Panc1 (cell line): ENCODE data around the gene XRCC6. TPM values are rescaled to one million over a fixed set of nuclear protein-coding genes. Genes with fewer than 3 reads are reported as not detected.

Experiments used
- ATAC-seq: fragments of 200-7000 bp; cut with Tn5 transposase; 2 replicates; pipeline ENCODE4 v1.9.1; 2020; ENCODE audit warnings: mild to moderate bottlenecking, moderate library complexity
- BruUV-seq: library from RNA; stranded (reverse); fragments of 400-500 nt; replicated peaks from 2 replicates; lab custom pipeline; 2021; lab: Mats Ljungman, UMichigan
- CTCF ChIA-PET: fragments of 300-600 bp; sonication (Branson Sonifier 250); formaldehyde crosslinking; loops from one replicate; lab custom pipeline; 2022; ENCODE audit warnings: antibody characterized with exemption; lab: Charles Lee
- POLR2A ChIA-PET: fragments of 300-600 bp; sonication (Branson Sonifier 250); formaldehyde crosslinking; loops from one replicate; lab custom pipeline; 2022; ENCODE audit warnings: antibody characterized with exemption; lab: Charles Lee
- DNase-seq: peaks from one replicate; pipeline ENCODE4 v3.0.0-alpha.2; 2010; ENCODE audit warnings: low read depth, low spot score
- H3K27ac ChIP-seq: 2 replicates; pipeline ENCODE4 v1.5.1; 2011; ENCODE audit warnings: mild to moderate bottlenecking, low read length, inconsistent platforms
- H3K27me3 ChIP-seq: fragments of 200-500 bp; sonication (Bioruptor generic); 2 replicates; pipeline ENCODE4 v1.6.0; 2014; ENCODE audit warnings: low read length, inconsistent platforms; ENCODE audit not compliant: control insufficient read depth, insufficient read depth
- H3K36me3 ChIP-seq: fragments of 200-500 bp; sonication (Bioruptor generic); 2 replicates; pipeline ENCODE4 v1.5.1; 2014; ENCODE audit warnings: inconsistent platforms, mild to moderate bottlenecking, low read length, moderate library complexity; ENCODE audit not compliant: control insufficient read depth, insufficient read depth
- H3K4me1 ChIP-seq: 2 replicates; pipeline ENCODE4 v1.5.1; 2011; ENCODE audit warnings: inconsistent platforms, mild to moderate bottlenecking, low read length, moderate library complexity; ENCODE audit not compliant: control insufficient read depth, insufficient read depth
- H3K4me3 ChIP-seq, 2 experiments: 2 replicates each; pipeline ENCODE4 v1.5.1; 2011 to 2012; ENCODE audit warnings: low read depth in 2 of 2, low read length in 2 of 2, mild to moderate bottlenecking in 2 of 2, inconsistent platforms in 1 of 2, moderate library complexity in 1 of 2
- H3K9me3 ChIP-seq: fragments of 200-500 bp; sonication (Bioruptor generic); 2 replicates; pipeline ENCODE4 v1.5.1; 2014; ENCODE audit warnings: low read depth, mild to moderate bottlenecking, inconsistent platforms, low read length, moderate library complexity; ENCODE audit not compliant: control insufficient read depth, insufficient read depth
- POLR2AphosphoS5 ChIP-seq: IDR thresholded peaks from 2 replicates; pipeline ENCODE4 v1.6.1; 2012; ENCODE audit warnings: mild to moderate bottlenecking, low read depth, low read length, moderate library complexity
- SIN3A ChIP-seq: IDR thresholded peaks from 2 replicates; pipeline ENCODE4 v1.6.1; 2012; ENCODE audit warnings: low read depth, mild to moderate bottlenecking, low read length, moderate library complexity, borderline replicate concordance; ENCODE audit not compliant: insufficient read depth
- TCF7L2 ChIP-seq: IDR thresholded peaks from 2 replicates; pipeline ENCODE4 v1.6.1; 2011; ENCODE audit warnings: mild to moderate bottlenecking, low read depth, low read length, inconsistent platforms
- in situ Hi-C: cut with HindIII; loops from 2 replicates; pipeline ENCODE4 v1.10.0; 2016; ENCODE audit warnings: low sequenced_read_pairs, low pct_unique_long_range_greater_than_20kb
- intact Hi-C: fragments of 100-400 bp; cut with micrococcal nuclease; formaldehyde crosslinking; loops from one replicate; pipeline ENCODE4 v1.10.0; 2022; ENCODE audit not compliant: unreplicated experiment
- total RNA-seq: library from RNA; stranded (reverse); gene quantifications from one replicate; pipeline ENCODE4 v1.2.1, GENCODE V29; 2021; ENCODE audit not compliant: unreplicated experiment
- TF ChIP-seq, protein P1 (sequence below), 2 experiments: IDR thresholded peaks; 2 replicates each; pipeline ENCODE4 v1.6.1; 2011 to 2012; ENCODE audit warnings: low read depth in 2 of 2, control low read depth in 1 of 2, low read length in 1 of 2, mild to moderate bottlenecking in 1 of 2, moderate library complexity in 1 of 2; ENCODE audit not compliant: insufficient read depth in 1 of 2
- TF ChIP-seq, protein P2 (sequence below): fragments of 450-650 bp; IDR thresholded peaks from 2 replicates; pipeline ENCODE4 v1.5.1; 2017; ENCODE audit warnings: mild to moderate bottlenecking

XRCC6 gene
- total RNA-seq, 1 experiment from 2014 or later: 287 TPM

- Histone ChIP-seq H3K36me3 (no peaks in the 10 kb centered on the region), H3K4me3 (no peak overlapping the region), H3K4me1 (no peaks in the 10 kb centered on the region; the same call in 1 of the 2 replicates), H3K27me3 (no peaks in the 10 kb centered on the region), H3K27ac (no peak overlapping the region), H3K9me3 (no peaks in the 10 kb centered on the region)
- intact Hi-C loops: no loop called here
- POLR2A ChIA-PET: no interaction called here
- CTCF ChIA-PET: no interaction called here
- TF ChIP-seq, protein P1, sequence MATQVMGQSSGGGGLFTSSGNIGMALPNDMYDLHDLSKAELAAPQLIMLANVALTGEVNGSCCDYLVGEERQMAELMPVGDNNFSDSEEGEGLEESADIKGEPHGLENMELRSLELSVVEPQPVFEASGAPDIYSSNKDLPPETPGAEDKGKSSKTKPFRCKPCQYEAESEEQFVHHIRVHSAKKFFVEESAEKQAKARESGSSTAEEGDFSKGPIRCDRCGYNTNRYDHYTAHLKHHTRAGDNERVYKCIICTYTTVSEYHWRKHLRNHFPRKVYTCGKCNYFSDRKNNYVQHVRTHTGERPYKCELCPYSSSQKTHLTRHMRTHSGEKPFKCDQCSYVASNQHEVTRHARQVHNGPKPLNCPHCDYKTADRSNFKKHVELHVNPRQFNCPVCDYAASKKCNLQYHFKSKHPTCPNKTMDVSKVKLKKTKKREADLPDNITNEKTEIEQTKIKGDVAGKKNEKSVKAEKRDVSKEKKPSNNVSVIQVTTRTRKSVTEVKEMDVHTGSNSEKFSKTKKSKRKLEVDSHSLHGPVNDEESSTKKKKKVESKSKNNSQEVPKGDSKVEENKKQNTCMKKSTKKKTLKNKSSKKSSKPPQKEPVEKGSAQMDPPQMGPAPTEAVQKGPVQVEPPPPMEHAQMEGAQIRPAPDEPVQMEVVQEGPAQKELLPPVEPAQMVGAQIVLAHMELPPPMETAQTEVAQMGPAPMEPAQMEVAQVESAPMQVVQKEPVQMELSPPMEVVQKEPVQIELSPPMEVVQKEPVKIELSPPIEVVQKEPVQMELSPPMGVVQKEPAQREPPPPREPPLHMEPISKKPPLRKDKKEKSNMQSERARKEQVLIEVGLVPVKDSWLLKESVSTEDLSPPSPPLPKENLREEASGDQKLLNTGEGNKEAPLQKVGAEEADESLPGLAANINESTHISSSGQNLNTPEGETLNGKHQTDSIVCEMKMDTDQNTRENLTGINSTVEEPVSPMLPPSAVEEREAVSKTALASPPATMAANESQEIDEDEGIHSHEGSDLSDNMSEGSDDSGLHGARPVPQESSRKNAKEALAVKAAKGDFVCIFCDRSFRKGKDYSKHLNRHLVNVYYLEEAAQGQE (IDR thresholded peaks at IDR 0.05; ENCODE audit: insufficient read depth in 1 of 2, low read depth in 2 of 2, low read length in 1 of 2): no peak
- TF ChIP-seq, protein P2, sequence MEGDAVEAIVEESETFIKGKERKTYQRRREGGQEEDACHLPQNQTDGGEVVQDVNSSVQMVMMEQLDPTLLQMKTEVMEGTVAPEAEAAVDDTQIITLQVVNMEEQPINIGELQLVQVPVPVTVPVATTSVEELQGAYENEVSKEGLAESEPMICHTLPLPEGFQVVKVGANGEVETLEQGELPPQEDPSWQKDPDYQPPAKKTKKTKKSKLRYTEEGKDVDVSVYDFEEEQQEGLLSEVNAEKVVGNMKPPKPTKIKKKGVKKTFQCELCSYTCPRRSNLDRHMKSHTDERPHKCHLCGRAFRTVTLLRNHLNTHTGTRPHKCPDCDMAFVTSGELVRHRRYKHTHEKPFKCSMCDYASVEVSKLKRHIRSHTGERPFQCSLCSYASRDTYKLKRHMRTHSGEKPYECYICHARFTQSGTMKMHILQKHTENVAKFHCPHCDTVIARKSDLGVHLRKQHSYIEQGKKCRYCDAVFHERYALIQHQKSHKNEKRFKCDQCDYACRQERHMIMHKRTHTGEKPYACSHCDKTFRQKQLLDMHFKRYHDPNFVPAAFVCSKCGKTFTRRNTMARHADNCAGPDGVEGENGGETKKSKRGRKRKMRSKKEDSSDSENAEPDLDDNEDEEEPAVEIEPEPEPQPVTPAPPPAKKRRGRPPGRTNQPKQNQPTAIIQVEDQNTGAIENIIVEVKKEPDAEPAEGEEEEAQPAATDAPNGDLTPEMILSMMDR: no peak
- TF ChIP-seq SIN3A (no peak), TCF7L2 (no peak), POLR2AphosphoS5 (no peak)
- DNase-seq (no peak), ATAC-seq (no peak)
- no TSS peak for BruUV-seq
- in situ Hi-C loops: no loop called here
Observed at GRCh38 chr22:41575533-41575932, 45.6 kb upstream of the XRCC6 start.

GRCh38 chr22:41576877-41577276 is 44.2 kb upstream of the XRCC6 start:
- POLR2A ChIA-PET: interaction anchor here (0.6 kb wide), 1 partner anchor 46 kb away, joined by 4 read pairs; no protein-coding TSS in a partner anchor
- no peak for DNase-seq
- no TSS peak for BruUV-seq
- Histone ChIP-seq H3K27me3 (no peaks in the 10 kb centered on the region), H3K27ac (no peak overlapping the region), H3K4me1 (no peaks in the 10 kb centered on the region; the same call in 1 of the 2 replicates), H3K36me3 (no peaks in the 10 kb centered on the region), H3K9me3 (no peaks in the 10 kb centered on the region), H3K4me3 (no peak overlapping the region)
- intact Hi-C loops (no loop called here), in situ Hi-C loops (no loop called here)
- CTCF ChIA-PET: interaction anchor here (0.6 to 1.6 kb wide), 6 partner anchors 9 to 66 kb away, joined by 3 to 9 read pairs (median 6); partner anchors contain the start of gene PMM1
- TF ChIP-seq TCF7L2: no peak
- TF ChIP-seq, protein P1 (IDR thresholded peaks at IDR 0.05; ENCODE audit: insufficient read depth in 1 of 2, low read depth in 2 of 2, low read length in 1 of 2): no peak
- no peak for TF ChIP-seq POLR2AphosphoS5
- TF ChIP-seq, protein P2: peak; percentile 92
- no peak for TF ChIP-seq SIN3A
- peak; percentile 90 for ATAC-seq
